HG02678 (cell line): ENCODE results near the gene RHEB.

Source experiments
- ATAC-seq: cut with Tn5 transposase; IDR thresholded peaks from one replicate; pipeline ENCODE4 v1.9.1; 2021; ENCODE audit warnings: mild to moderate bottlenecking, moderate library complexity; ENCODE audit not compliant: unreplicated experiment

The RHEB gene

GRCh38 chr7:151529842-151530241 lies 10.1 kb upstream of the RHEB start:
- no peak for ATAC-seq

- no peak for ATAC-seq
Measured at GRCh38 chr7:151524845-151525244, 5.2 kb upstream of the RHEB start.

- no peak for ATAC-seq
Measured at GRCh38 chr7:151524331-151524730, 4.6 kb upstream of the RHEB start.

- ATAC-seq: no peak
Measured at GRCh38 chr7:151520419-151521261, 945 bp upstream of the RHEB start.

GRCh38 chr7:151518947-151519764 lies 539 bp downstream of the RHEB start:
- peak; percentile 48 for ATAC-seq

GRCh38 chr7:151518105-151518946 lies 1.4 kb downstream of the RHEB start:
- no peak for ATAC-seq

- no peak for ATAC-seq
Measured at GRCh38 chr7:151517601-151518104, 2.0 kb downstream of the RHEB start.

GRCh38 chr7:151515276-151515565 lies 4.5 kb downstream of the RHEB start:
- ATAC-seq: no peak

- no peak for ATAC-seq
Measured at GRCh38 chr7:151514461-151515275, 5.0 kb downstream of the RHEB start.

GRCh38 chr7:151513133-151513532 lies 6.6 kb downstream of the RHEB start:
- ATAC-seq: no peak

- ATAC-seq: no peak
Measured at GRCh38 chr7:151512353-151512752, 7.3 kb downstream of the RHEB start.

GRCh38 chr7:151511946-151512345 lies 7.7 kb downstream of the RHEB start:
- no peak for ATAC-seq

- no peak for ATAC-seq
Measured at GRCh38 chr7:151511270-151511669, 8.4 kb downstream of the RHEB start.

- ATAC-seq: no peak
Measured at GRCh38 chr7:151509670-151510333, 9.9 kb downstream of the RHEB start.

- no peak for ATAC-seq
Measured at GRCh38 chr7:151508991-151509390, 10.7 kb downstream of the RHEB start.

GRCh38 chr7:151507806-151508205 lies 11.9 kb downstream of the RHEB start:
- ATAC-seq: no peak

- ATAC-seq: no peak
Measured at GRCh38 chr7:151506901-151507382, 12.8 kb downstream of the RHEB start.

- no peak for ATAC-seq
Measured at GRCh38 chr7:151505836-151506468, 13.7 kb downstream of the RHEB start.

GRCh38 chr7:151505433-151505832 lies 14.3 kb downstream of the RHEB start:
- no peak for ATAC-seq
